Chondrocyte (in vitro differentiated cells): ENCODE results near the gene PAK1IP1. TPM values are rescaled to one million over a fixed set of nuclear protein-coding genes. Genes with fewer than 3 reads are reported as not detected.
"Not testable (repeated sequence)": the region's sequence is repeated elsewhere in the genome, so short reads cannot be mapped to it uniquely, and the experiment has no call there.

Experiments used
- DNase-seq: peaks from one replicate; pipeline ENCODE4 v3.0.0; 2021; ENCODE audit warnings: mixed read lengths, low spot score
- H3K27ac Mint-ChIP-seq: one replicate; pipeline ENCODE4 v1.8.0; 2021; ENCODE audit warnings: mild to moderate bottlenecking, moderate library complexity, mixed read lengths; ENCODE audit not compliant: unreplicated experiment
- H3K27me3 Mint-ChIP-seq: 2 replicates; pipeline ENCODE4 v1.8.0; 2021; ENCODE audit warnings: low read depth, mixed read lengths
- H3K36me3 Mint-ChIP-seq: 2 replicates; pipeline ENCODE4 v1.8.0; 2021; ENCODE audit warnings: low read depth, mixed read lengths
- H3K4me1 Mint-ChIP-seq: 2 replicates; pipeline ENCODE4 v1.8.0; 2021; ENCODE audit warnings: low read depth, mild to moderate bottlenecking, mixed read lengths
- H3K4me3 Mint-ChIP-seq: one replicate; pipeline ENCODE4 v1.8.0; 2021; ENCODE audit warnings: mild to moderate bottlenecking, moderate library complexity, mixed read lengths; ENCODE audit not compliant: unreplicated experiment
- H3K9me3 Mint-ChIP-seq: 2 replicates; pipeline ENCODE4 v1.8.0; 2021; ENCODE audit warnings: low read depth, mixed read lengths
- long read RNA-seq: library from polyadenylated mRNA; stranded (forward); transcript quantifications from one replicate; pipeline ENCODE4 v2.0.0, GENCODE V29; 2021
- total RNA-seq: library from RNA; stranded (reverse); gene quantifications from 3 replicates; pipeline ENCODE4 v1.2.1, GENCODE V29; 2021
- TF ChIP-seq, protein P1 (sequence below): fragments of 200-600 bp; sonication (generic); IDR thresholded peaks from 2 replicates; pipeline ENCODE4 v1.5.0; 2021; ENCODE audit warnings: antibody characterized with exemption, mild to moderate bottlenecking, moderate library complexity

Gene PAK1IP1, protein sequence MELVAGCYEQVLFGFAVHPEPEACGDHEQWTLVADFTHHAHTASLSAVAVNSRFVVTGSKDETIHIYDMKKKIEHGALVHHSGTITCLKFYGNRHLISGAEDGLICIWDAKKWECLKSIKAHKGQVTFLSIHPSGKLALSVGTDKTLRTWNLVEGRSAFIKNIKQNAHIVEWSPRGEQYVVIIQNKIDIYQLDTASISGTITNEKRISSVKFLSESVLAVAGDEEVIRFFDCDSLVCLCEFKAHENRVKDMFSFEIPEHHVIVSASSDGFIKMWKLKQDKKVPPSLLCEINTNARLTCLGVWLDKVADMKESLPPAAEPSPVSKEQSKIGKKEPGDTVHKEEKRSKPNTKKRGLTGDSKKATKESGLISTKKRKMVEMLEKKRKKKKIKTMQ
- total RNA-seq, result 11.5 to 14.7 TPM (median 11.9 TPM) in 3 replicates
- long read RNA-seq, transcript PAK1IP1-201 (10 exons, 1,800 nt), result major isoform, 13 of 27 reads
- long read RNA-seq, partial matches to known transcripts, result 4 of 27 reads
- long read RNA-seq, other reads (novel, unspliced or antisense), result 10 of 27 reads

DNA sequence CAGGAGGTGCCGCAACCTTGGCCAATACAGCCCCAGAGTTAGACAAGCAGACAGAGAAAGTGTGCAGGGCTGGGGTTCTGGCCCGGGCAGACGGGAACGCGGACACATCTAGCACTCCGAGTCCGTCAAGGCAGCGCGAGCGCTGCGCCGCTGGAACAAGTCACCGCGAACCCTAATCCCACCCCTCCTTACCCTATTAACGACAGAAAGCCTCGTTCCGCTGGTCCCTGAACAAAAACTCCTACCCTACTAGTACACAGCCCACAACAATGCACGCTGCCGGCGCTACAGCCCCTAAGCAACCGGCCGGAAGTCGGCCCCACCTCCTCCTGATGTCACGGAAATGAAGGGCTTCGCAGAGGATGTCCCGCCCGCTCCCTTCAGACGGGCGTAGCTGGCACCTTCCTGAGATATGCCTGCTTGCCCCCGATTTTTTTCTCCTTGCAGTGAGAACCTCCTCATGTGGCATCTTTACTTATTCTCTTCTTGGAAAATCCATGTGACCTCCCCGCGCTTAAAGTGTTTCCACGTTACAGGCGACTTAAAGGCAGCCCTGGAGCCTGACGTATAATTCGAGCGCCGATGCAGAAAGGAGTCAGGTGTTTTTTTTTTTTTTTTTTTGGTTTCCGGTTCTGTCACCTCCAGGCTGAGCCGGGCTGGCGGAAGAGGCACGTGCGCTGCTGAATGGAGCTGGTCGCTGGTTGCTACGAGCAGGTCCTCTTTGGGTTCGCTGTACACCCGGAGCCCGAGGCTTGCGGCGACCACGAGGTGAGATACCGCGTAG is at the start of gene PAK1IP1, which contains the start of gene C6orf52:
Gene PAK1IP1 (plus strand): TSS at position 671 of the 784 bp plus-strand sequence. CDS start 14 bp downstream, at position 685.
Gene C6orf52 (minus strand): TSS at position 315 of the 784 bp plus-strand sequence. CDS start 7,066 bp downstream, outside the sequence.
- Mint-ChIP-seq H3K4me1 (peaks cover 36% of the 10 kb centered on the region), H3K27ac (peak within 1 kb of the TSS; percentile 100), H3K27me3 (no peaks in the 10 kb centered on the region), H3K4me3 (peak within 1 kb of the TSS; percentile 99), H3K9me3 (no peaks in the 10 kb centered on the region), H3K36me3 (peaks cover 2% of the 10 kb centered on the region)
- TF ChIP-seq, protein P1, sequence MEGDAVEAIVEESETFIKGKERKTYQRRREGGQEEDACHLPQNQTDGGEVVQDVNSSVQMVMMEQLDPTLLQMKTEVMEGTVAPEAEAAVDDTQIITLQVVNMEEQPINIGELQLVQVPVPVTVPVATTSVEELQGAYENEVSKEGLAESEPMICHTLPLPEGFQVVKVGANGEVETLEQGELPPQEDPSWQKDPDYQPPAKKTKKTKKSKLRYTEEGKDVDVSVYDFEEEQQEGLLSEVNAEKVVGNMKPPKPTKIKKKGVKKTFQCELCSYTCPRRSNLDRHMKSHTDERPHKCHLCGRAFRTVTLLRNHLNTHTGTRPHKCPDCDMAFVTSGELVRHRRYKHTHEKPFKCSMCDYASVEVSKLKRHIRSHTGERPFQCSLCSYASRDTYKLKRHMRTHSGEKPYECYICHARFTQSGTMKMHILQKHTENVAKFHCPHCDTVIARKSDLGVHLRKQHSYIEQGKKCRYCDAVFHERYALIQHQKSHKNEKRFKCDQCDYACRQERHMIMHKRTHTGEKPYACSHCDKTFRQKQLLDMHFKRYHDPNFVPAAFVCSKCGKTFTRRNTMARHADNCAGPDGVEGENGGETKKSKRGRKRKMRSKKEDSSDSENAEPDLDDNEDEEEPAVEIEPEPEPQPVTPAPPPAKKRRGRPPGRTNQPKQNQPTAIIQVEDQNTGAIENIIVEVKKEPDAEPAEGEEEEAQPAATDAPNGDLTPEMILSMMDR, result peak; percentile 40
- peak; percentile 95 for DNase-seq

DNA sequence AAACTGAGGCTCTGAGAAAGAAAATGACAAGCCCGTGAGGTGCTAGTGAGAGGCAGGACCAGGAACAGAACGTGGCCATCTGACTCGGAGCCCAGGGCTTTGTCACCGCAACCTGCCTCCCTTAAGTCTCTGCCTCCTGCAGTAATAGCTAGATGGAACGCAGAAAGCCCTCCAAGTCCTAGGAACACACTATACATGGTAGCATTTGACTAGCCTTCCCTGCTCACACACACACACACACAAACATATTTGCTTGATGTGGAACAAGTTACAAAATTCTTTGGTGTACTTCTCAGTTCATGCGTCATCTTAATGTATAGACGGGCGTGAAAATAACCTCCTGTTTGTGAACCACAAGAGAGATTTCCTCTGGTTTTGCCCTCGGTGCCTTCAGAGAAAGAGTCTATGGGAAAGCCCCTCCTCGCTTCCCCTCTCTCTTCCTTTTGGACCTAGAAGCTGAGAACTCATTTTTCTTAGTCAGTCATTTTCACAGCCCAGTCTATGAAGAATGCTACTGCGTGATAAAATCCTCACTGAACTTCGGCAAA is 39.2 kb upstream of the PAK1IP1 start:
- H3K27ac Mint-ChIP-seq, result no peak overlapping the region

DNA sequence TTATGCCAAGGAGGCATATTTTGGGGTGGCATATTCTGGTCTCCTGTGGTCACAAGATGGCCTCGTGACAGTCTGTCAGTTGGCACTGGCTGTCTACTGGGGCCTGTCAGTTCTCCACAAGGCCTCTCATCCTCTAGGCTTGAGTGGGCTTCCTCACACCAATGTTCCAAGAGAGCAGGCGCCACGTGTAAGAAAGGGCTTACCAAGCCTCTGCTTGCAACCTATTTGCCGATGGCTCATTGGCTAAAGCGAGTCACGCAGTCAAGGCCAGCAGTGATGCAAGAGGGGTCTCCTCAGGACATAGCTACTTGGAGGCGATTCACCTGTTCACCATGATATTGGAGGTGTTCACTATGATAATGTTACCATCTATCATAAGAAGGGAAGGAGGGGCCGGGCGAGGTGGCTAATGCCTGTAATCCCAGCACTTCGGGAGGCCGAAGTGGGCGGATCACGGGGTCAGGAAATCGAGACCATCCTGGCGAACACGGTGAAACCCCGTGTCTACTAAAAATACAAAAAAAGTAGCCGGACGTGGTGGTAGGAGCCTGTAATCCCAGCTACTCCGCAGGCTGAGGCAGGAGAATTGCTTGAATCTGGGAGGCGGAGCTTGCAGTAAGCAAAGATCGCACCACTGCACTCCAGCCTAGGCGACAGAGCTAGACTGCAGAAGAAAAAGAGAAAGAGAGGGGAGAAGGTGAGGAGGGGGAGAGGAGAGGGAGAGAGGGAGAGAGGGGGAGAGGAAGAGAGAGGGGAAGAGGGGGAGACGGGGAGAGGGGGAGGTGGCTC is 35.7 kb upstream of the PAK1IP1 start:
- TF ChIP-seq, protein P1, result no peak
- Mint-ChIP-seq H3K27me3 (peaks cover 4% of the 10 kb centered on the region), H3K9me3 (peaks cover under 1% of the 10 kb centered on the region), H3K4me3 (peak overlapping the region; percentile 71), H3K27ac (peak overlapping the region; percentile 49), H3K4me1 (no peaks in the 10 kb centered on the region), H3K36me3 (peaks cover under 1% of the 10 kb centered on the region)
- no peak for DNase-seq

More for the DNA sequence above, 39.2 kb upstream of the PAK1IP1 start:
- H3K4me1 Mint-ChIP-seq, result no peaks in the 10 kb centered on the region
- DNase-seq, result no peak
- peaks cover 11% of the 10 kb centered on the region for H3K27me3 Mint-ChIP-seq
- TF ChIP-seq, protein P1, result no peak
- no peak overlapping the region for H3K4me3 Mint-ChIP-seq
- H3K9me3 Mint-ChIP-seq, result no peaks in the 10 kb centered on the region
- H3K36me3 Mint-ChIP-seq, result no peaks in the 10 kb centered on the region

DNA sequence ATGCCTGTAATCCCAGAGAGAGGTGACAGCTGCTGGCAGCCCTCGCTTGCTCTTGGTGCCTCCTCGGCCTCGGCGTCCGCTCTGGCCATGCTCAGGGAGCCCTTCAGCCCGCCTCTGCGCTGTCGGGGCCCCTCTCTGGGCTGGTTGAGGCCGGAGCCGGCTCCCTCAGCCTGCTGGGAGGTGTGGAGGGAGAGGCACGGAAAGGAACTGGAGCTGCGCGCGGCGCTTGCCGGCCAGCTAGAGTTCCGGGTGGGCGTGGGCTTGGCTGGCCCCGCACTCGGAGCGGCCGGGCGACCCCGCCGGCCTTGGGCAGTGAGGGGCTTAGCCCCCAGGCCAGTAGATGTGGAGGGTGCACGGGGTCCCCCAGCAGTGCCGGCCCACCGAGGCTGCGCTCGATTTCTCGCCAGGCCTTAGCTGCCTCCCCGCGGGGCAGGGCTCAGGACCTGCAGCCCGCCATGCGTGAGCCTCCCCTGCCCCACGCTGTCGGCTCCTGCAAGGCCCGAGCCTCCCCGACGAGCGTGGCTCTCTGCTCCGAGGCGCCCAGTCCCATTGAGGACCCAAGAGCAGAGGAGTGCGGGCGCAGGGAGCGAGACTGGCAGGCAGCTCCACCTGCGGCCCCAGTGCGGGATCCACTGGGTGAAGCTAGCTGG is 34.9 kb upstream of the PAK1IP1 start:
- TF ChIP-seq, protein P1, result no peak
- peaks cover 1% of the 10 kb centered on the region for H3K36me3 Mint-ChIP-seq
- H3K4me1 Mint-ChIP-seq, result no peaks in the 10 kb centered on the region
- H3K4me3 Mint-ChIP-seq, result peak overlapping the region; percentile 71
- H3K27me3 Mint-ChIP-seq, result peaks cover 4% of the 10 kb centered on the region
- DNase-seq, result no peak
- peaks cover 7% of the 10 kb centered on the region for H3K9me3 Mint-ChIP-seq
- peak overlapping the region; percentile 49 for H3K27ac Mint-ChIP-seq

DNA sequence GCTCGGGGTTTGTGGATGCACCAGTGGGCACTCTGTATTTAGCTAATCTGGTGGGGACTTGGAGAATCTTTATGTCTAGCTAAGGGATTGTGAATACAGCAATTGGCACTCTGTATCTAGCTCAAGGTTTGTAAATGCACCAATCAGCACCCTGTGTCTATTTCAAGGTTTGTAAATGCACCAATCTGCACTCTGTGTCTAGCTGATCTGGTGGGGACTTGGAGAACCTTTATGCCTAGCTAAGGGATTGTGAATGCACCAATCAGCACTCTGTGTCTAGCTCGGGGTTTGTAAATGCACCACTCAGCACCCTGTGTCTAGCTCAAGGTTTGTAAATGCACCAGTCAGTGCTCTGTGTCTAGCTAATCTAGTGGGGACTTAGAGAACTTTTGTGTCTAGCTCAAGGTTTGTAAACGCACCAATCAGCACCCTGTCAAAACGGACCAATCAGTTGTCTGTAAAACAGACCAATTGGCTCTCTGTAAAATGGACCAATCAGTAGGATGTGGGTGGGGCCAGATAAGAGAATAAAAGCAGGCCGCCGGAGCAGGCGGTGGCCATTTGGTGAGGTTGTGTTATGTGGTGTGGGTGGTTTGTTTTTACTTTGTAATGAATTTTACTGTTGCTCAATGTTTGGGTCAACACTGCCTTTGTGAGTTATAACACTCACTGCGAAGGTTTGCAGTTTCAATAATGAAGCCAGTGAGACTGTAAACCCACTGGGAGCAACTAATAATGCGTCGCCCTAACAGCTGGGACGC is 34.2 kb upstream of the PAK1IP1 start:
- H3K36me3 Mint-ChIP-seq, H3K9me3 Mint-ChIP-seq, H3K27me3 Mint-ChIP-seq, H3K27ac Mint-ChIP-seq, H3K4me1 Mint-ChIP-seq, DNase-seq: not testable (repeated sequence)
- H3K4me3 Mint-ChIP-seq, result peak overlapping the region; percentile 71
